ENCODE measurements around the gene ANKRD34A.

ANKRD34A gene

GRCh38 chr1:145964328-145965118 lies at the start of gene ANKRD34A, which contains the start of gene POLR3GL:
Gene ANKRD34A (minus strand): TSS chr1:145964575. CDS start chr1:145961759, 2,816 bp downstream.
Gene POLR3GL (plus strand): TSS chr1:145964690. CDS start chr1:145974866, 10,176 bp downstream.
- TF ChIP-seq CTCF (IDR thresholded peaks at IDR 0.05; ENCODE audit: poor library complexity, severe bottlenecking): no peak
- no peaks in the 10 kb centered on the region for H3K9me3 ChIP-seq (ENCODE audit: severe bottlenecking)
- peak; percentile 94 for DNase-seq (ENCODE audit: low spot score)
- no peaks in the 10 kb centered on the region for H3K27me3 ChIP-seq (ENCODE audit: insufficient read depth, poor library complexity, severe bottlenecking)
- H3K27ac ChIP-seq (ENCODE audit: poor library complexity, severe bottlenecking): peak within 1 kb of the TSS; percentile 80
- 0 out of 2 replicates have a peak, but pooled peaks cover 3% of the 10 kb centered on the region for H3K36me3 ChIP-seq (ENCODE audit: low read depth)
- peak within 1 kb of the TSS; percentile 46 for H3K4me3 ChIP-seq (ENCODE audit: severe bottlenecking)
- peak; percentile 92 for ATAC-seq (ENCODE audit: low read depth)
- H3K4me1 ChIP-seq (ENCODE audit: insufficient read depth, poor library complexity, severe bottlenecking): peaks cover 15% of the 10 kb centered on the region

GRCh38 chr1:146013559-146013922 lies 49.2 kb upstream of the ANKRD34A start:
- H3K27me3 ChIP-seq (ENCODE audit: insufficient read depth, poor library complexity, severe bottlenecking): no peaks in the 10 kb centered on the region
- ATAC-seq (ENCODE audit: low read depth): no peak
- no peak overlapping the region for H3K27ac ChIP-seq (ENCODE audit: poor library complexity, severe bottlenecking)
- no peak overlapping the region for H3K4me3 ChIP-seq (ENCODE audit: severe bottlenecking)
- no peak for DNase-seq (ENCODE audit: low spot score)
- no peaks in the 10 kb centered on the region for H3K9me3 ChIP-seq (ENCODE audit: severe bottlenecking)
- no peaks in the 10 kb centered on the region for H3K36me3 ChIP-seq (ENCODE audit: low read depth)
- TF ChIP-seq CTCF (IDR thresholded peaks at IDR 0.05; ENCODE audit: poor library complexity, severe bottlenecking): no peak
- H3K4me1 ChIP-seq (ENCODE audit: insufficient read depth, poor library complexity, severe bottlenecking): no peaks in the 10 kb centered on the region

GRCh38 chr1:146012703-146013558 lies 48.6 kb upstream of the ANKRD34A start:
- Histone ChIP-seq H3K27me3 (ENCODE audit: insufficient read depth, poor library complexity, severe bottlenecking) (no peaks in the 10 kb centered on the region), H3K4me1 (ENCODE audit: insufficient read depth, poor library complexity, severe bottlenecking) (no peaks in the 10 kb centered on the region), H3K9me3 (ENCODE audit: severe bottlenecking) (no peaks in the 10 kb centered on the region), H3K27ac (ENCODE audit: poor library complexity, severe bottlenecking) (no peak overlapping the region), H3K4me3 (ENCODE audit: severe bottlenecking) (no peak overlapping the region), H3K36me3 (ENCODE audit: low read depth) (no peaks in the 10 kb centered on the region)
- DNase-seq (ENCODE audit: low spot score) (no peak), ATAC-seq (ENCODE audit: low read depth) (peak; percentile 72; the same call in 2 of the 3 replicates)
- TF ChIP-seq CTCF (IDR thresholded peaks at IDR 0.05; ENCODE audit: poor library complexity, severe bottlenecking): peak; percentile 96

GRCh38 chr1:146010126-146010738 lies 45.9 kb upstream of the ANKRD34A start:
- ATAC-seq (ENCODE audit: low read depth): no peak
- DNase-seq (ENCODE audit: low spot score): no peak

More at GRCh38 chr1:146010126-146010738, 45.9 kb upstream of the ANKRD34A start:
- H3K4me1 ChIP-seq (ENCODE audit: insufficient read depth, poor library complexity, severe bottlenecking): peaks cover 3% of the 10 kb centered on the region
- no peak overlapping the region for H3K27ac ChIP-seq (ENCODE audit: poor library complexity, severe bottlenecking)
- TF ChIP-seq CTCF (IDR thresholded peaks at IDR 0.05; ENCODE audit: poor library complexity, severe bottlenecking): no peak
- H3K4me3 ChIP-seq (ENCODE audit: severe bottlenecking): no peak overlapping the region
- no peaks in the 10 kb centered on the region for H3K27me3 ChIP-seq (ENCODE audit: insufficient read depth, poor library complexity, severe bottlenecking)
- H3K36me3 ChIP-seq (ENCODE audit: low read depth): no peaks in the 10 kb centered on the region
- no peaks in the 10 kb centered on the region for H3K9me3 ChIP-seq (ENCODE audit: severe bottlenecking)
